ENCODE results near the gene IQCK. TPM values are rescaled to one million over a fixed set of nuclear protein-coding genes. Genes with fewer than 3 reads are reported as not detected.

The IQCK gene
- total RNA-seq, 1 donor from 2014 or later = not detected

DNA sequence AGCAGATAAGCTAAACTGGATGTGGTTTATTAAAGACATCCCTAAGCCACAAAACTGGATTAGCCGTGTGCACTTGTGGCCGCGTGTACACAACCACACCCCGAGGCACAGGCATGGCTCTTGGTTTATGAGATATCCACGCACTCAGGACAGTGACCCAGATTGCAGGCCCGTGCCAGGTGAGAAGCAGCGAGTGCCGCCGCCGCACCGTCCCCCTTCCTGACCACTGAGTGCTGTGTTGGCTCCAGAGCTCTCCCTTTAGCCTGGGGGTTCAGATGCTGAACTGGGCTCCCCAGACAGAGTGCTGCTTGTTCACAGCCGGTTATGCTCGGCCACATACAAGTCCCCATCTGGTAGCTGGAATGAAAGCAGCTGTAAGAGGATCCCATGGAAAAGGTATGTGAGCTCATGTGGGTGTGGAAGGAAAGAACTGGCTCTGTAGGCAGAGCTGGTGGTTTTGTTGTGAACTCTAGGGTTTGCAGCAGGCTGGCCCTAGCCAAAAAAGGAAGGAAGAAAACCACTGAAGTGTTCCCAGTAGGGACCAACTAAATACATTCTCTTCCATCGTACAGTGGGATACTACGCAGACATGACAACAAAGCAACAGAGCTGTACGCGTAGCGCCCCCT is 29.6 kb upstream of the IQCK start:
- Histone ChIP-seq H3K36me3 (peaks cover 19 to 65% of the 10 kb centered on the region in 2 donors), H3K27me3 (no peaks in the 10 kb centered on the region), H3K4me1 (no peaks in the 10 kb centered on the region), H3K27ac (no peak overlapping the region), H3K9me3 (no peaks in the 10 kb centered on the region), H3K4me3 (no peak overlapping the region)
- no peak for DNase-seq (ENCODE audit: low spot score in 2 of 2)
- TF ChIP-seq, protein P1, sequence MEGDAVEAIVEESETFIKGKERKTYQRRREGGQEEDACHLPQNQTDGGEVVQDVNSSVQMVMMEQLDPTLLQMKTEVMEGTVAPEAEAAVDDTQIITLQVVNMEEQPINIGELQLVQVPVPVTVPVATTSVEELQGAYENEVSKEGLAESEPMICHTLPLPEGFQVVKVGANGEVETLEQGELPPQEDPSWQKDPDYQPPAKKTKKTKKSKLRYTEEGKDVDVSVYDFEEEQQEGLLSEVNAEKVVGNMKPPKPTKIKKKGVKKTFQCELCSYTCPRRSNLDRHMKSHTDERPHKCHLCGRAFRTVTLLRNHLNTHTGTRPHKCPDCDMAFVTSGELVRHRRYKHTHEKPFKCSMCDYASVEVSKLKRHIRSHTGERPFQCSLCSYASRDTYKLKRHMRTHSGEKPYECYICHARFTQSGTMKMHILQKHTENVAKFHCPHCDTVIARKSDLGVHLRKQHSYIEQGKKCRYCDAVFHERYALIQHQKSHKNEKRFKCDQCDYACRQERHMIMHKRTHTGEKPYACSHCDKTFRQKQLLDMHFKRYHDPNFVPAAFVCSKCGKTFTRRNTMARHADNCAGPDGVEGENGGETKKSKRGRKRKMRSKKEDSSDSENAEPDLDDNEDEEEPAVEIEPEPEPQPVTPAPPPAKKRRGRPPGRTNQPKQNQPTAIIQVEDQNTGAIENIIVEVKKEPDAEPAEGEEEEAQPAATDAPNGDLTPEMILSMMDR (IDR thresholded peaks at IDR 0.05) = no peak
- intact Hi-C loops (cut with DNase I) = no loop called here

DNA sequence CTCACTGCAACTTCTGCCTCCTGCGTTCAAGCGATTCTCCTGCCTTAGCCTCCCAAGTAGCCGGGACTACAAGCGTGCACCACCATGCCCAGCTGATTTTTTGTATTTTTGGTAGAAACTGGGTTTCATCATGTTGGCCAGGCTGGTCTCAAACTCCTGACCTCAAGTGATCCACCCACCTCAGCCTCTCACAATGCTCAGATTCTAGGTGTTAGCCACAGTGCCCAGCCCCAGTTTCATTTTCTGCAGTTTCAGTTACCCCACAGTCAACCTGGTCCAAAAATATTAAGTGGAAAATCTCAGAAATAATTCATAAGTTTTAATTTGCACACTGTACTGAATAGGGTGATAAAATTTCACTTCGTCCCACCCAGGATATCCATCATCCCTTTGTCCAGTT is 28.7 kb upstream of the IQCK start:
- intact Hi-C loops (cut with DNase I) = no loop called here
- H3K4me1 ChIP-seq = no peaks in the 10 kb centered on the region
- peaks cover 15 to 57% of the 10 kb centered on the region in 2 donors for H3K36me3 ChIP-seq
- no peak overlapping the region for H3K27ac ChIP-seq
- DNase-seq (ENCODE audit: low spot score in 2 of 2) = no peak
- no peaks in the 10 kb centered on the region for H3K27me3 ChIP-seq
- H3K9me3 ChIP-seq = no peaks in the 10 kb centered on the region
- TF ChIP-seq, protein P1 (IDR thresholded peaks at IDR 0.05) = no peak
- H3K4me3 ChIP-seq = no peak overlapping the region

GRCh38 chr16:19690196-19690595 is 27.9 kb upstream of the IQCK start:
- DNase-seq (ENCODE audit: low spot score in 2 of 2) = no peak
- Histone ChIP-seq H3K27me3 (no peaks in the 10 kb centered on the region), H3K9me3 (no peaks in the 10 kb centered on the region), H3K36me3 (peaks cover 15 to 49% of the 10 kb centered on the region in 2 donors), H3K4me3 (no peak overlapping the region), H3K4me1 (no peaks in the 10 kb centered on the region), H3K27ac (no peak overlapping the region)
- intact Hi-C loops (cut with DNase I) = no loop called here
- TF ChIP-seq, protein P1 (IDR thresholded peaks at IDR 0.05) = no peak

GRCh38 chr16:19691161-19691711 is 26.8 kb upstream of the IQCK start:
- DNase-seq (ENCODE audit: low spot score in 2 of 2) = no peak
- Histone ChIP-seq H3K27ac (no peak overlapping the region), H3K27me3 (no peaks in the 10 kb centered on the region), H3K36me3 (peaks cover 10 to 38% of the 10 kb centered on the region in 2 donors), H3K4me3 (no peak overlapping the region), H3K4me1 (peaks cover 0 to 3% of the 10 kb centered on the region in 2 donors), H3K9me3 (no peaks in the 10 kb centered on the region)
- intact Hi-C loops (cut with DNase I) = no loop called here
- TF ChIP-seq, protein P1 (IDR thresholded peaks at IDR 0.05) = no peak

- H3K9me3 ChIP-seq = no peaks in the 10 kb centered on the region
- intact Hi-C loops (cut with DNase I) = no loop called here
- no peaks in the 10 kb centered on the region for H3K27me3 ChIP-seq
- H3K4me3 ChIP-seq = no peak overlapping the region
- DNase-seq (ENCODE audit: low spot score in 2 of 2) = no peak
- no peak overlapping the region for H3K27ac ChIP-seq
- peaks cover 0 to 3% of the 10 kb centered on the region in 2 donors for H3K4me1 ChIP-seq
- TF ChIP-seq, protein P1 (IDR thresholded peaks at IDR 0.05) = no peak
- H3K36me3 ChIP-seq = peaks cover 10 to 45% of the 10 kb centered on the region in 2 donors
Measured at GRCh38 chr16:19694989-19695388, 23.1 kb upstream of the IQCK start.
